ENCODE measurements around the gene MTHFSD. TPM values are rescaled to one million over a fixed set of nuclear protein-coding genes. Genes with fewer than 3 reads are reported as not detected.
"Not testable (repeated sequence)": the region's sequence is repeated elsewhere in the genome, so short reads cannot be mapped to it uniquely, and the experiment has no call there.

MTHFSD gene
- 12.2 TPM for total RNA-seq
- long read RNA-seq, partial matches to known transcripts: 1 of 10 reads
- long read RNA-seq, other reads (novel, unspliced or antisense): 2 of 10 reads

- intact Hi-C loops (cut with DNase I): no loop called here
Observed at GRCh38 chr16:86554917-86555703, at the start of gene MTHFSD. Gene MTHFSD, minus strand, starts transcription at chr16:86555235. Its CDS starts 51 bp downstream, at chr16:86555184.

GRCh38 chr16:86604436-86605193 lies 49.6 kb upstream of the MTHFSD start:
- intact Hi-C loops (cut with DNase I): no loop called here
- peak; percentile 59 for DNase-seq (ENCODE audit: low spot score)

More at GRCh38 chr16:86554917-86555703, at the start of gene MTHFSD:
- peak; percentile 97 for DNase-seq (ENCODE audit: low spot score)

- DNase-seq (ENCODE audit: low spot score): no peak
- intact Hi-C loops (cut with DNase I): no loop called here
Observed at GRCh38 chr16:86602521-86602920, 47.5 kb upstream of the MTHFSD start.

- intact Hi-C loops (cut with DNase I): no loop called here
- no peak for DNase-seq (ENCODE audit: low spot score)
Observed at GRCh38 chr16:86601356-86601755, 46.3 kb upstream of the MTHFSD start.

GRCh38 chr16:86598607-86599565 lies 43.9 kb upstream of the MTHFSD start:
- no peak for DNase-seq (ENCODE audit: low spot score)
- intact Hi-C loops (cut with DNase I): no loop called here

- intact Hi-C loops (cut with DNase I): no loop called here
- DNase-seq (ENCODE audit: low spot score): no peak
Observed at GRCh38 chr16:86597880-86598606, 43.0 kb upstream of the MTHFSD start.

- intact Hi-C loops (cut with DNase I): no loop called here
- DNase-seq (ENCODE audit: low spot score): no peak
Observed at GRCh38 chr16:86597126-86597879, 42.3 kb upstream of the MTHFSD start.

GRCh38 chr16:86595983-86596605 lies 41.1 kb upstream of the MTHFSD start:
- DNase-seq (ENCODE audit: low spot score): no peak
- intact Hi-C loops (cut with DNase I): no loop called here

- DNase-seq (ENCODE audit: low spot score): no peak
- intact Hi-C loops (cut with DNase I): no loop called here
Observed at GRCh38 chr16:86594721-86595120, 39.7 kb upstream of the MTHFSD start.

- intact Hi-C loops (cut with DNase I): no loop called here
- DNase-seq (ENCODE audit: low spot score): no peak
Observed at GRCh38 chr16:86593913-86594620, 39.0 kb upstream of the MTHFSD start.

- intact Hi-C loops (cut with DNase I): no loop called here
- DNase-seq (ENCODE audit: low spot score): no peak
Observed at GRCh38 chr16:86591270-86591669, 36.2 kb upstream of the MTHFSD start.

GRCh38 chr16:86590501-86591144 lies 35.6 kb upstream of the MTHFSD start:
- no peak for DNase-seq (ENCODE audit: low spot score)
- intact Hi-C loops (cut with DNase I): no loop called here

GRCh38 chr16:86587955-86588354 lies 32.9 kb upstream of the MTHFSD start:
- not testable (repeated sequence) for DNase-seq (ENCODE audit: low spot score)

GRCh38 chr16:86587487-86587886 lies 32.5 kb upstream of the MTHFSD start:
- intact Hi-C loops (cut with DNase I): no loop called here
- no peak for DNase-seq (ENCODE audit: low spot score)

More at GRCh38 chr16:86587955-86588354, 32.9 kb upstream of the MTHFSD start:
- intact Hi-C loops (cut with DNase I): not testable (repeated sequence)

- intact Hi-C loops (cut with DNase I): no loop called here
Observed at GRCh38 chr16:86585821-86586611, 31.0 kb upstream of the MTHFSD start.

More at GRCh38 chr16:86585821-86586611, 31.0 kb upstream of the MTHFSD start:
- DNase-seq (ENCODE audit: low spot score): no peak
